ENCODE measurements around the gene MRPL32.

DNA sequence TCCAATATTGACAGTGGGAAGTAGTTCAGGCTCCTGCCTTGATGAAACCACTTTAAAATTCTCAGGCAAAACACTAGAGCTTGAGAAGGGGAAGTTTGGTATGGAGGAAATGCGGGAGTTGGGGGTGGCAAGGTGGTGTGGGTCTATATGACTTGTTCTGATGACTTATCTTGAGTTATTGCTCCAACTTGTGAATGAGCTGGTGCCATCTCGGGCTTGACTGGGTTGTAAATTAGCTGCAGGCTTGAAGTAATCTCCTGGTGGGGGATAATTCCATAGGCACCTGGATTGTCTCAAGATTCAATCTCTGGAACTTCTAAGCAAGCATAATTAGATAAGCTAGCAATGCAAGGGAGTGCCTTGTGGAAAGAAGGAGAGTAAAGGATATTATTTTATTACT is 29.0 kb downstream of the MRPL32 start:
- TF ChIP-seq, protein P1, sequence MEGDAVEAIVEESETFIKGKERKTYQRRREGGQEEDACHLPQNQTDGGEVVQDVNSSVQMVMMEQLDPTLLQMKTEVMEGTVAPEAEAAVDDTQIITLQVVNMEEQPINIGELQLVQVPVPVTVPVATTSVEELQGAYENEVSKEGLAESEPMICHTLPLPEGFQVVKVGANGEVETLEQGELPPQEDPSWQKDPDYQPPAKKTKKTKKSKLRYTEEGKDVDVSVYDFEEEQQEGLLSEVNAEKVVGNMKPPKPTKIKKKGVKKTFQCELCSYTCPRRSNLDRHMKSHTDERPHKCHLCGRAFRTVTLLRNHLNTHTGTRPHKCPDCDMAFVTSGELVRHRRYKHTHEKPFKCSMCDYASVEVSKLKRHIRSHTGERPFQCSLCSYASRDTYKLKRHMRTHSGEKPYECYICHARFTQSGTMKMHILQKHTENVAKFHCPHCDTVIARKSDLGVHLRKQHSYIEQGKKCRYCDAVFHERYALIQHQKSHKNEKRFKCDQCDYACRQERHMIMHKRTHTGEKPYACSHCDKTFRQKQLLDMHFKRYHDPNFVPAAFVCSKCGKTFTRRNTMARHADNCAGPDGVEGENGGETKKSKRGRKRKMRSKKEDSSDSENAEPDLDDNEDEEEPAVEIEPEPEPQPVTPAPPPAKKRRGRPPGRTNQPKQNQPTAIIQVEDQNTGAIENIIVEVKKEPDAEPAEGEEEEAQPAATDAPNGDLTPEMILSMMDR (IDR thresholded peaks at IDR 0.05; ENCODE audit: low read length): no peak
- no peak for TF ChIP-seq EZH2 (IDR thresholded peaks at IDR 0.05; ENCODE audit: borderline replicate concordance, low read length)
